Brain microvascular endothelial cell (primary cell): ENCODE data around the gene RRBP1.

Source experiments
- DNase-seq: peaks from one replicate; pipeline ENCODE4 v3.0.0-alpha.2; 2020
- H3K27ac ChIP-seq: fragments of 250-450 bp; sonication (Bioruptor Pico); 2 replicates; pipeline ENCODE4 v1.5.1; 2020; ENCODE audit warnings: mild to moderate bottlenecking, moderate library complexity
- H3K27me3 ChIP-seq: fragments of 250-450 bp; sonication (Bioruptor Pico); replicated peaks from 2 replicates; pipeline ENCODE4 v1.5.1; 2020; ENCODE audit warnings: mild to moderate bottlenecking
- H3K36me3 ChIP-seq: fragments of 250-450 bp; sonication (Bioruptor Pico); replicated peaks from 2 replicates; pipeline ENCODE4 v1.5.1; 2020; ENCODE audit warnings: mild to moderate bottlenecking
- H3K4me3 ChIP-seq: 2 replicates; pipeline ENCODE4 v1.5.1; 2011; ENCODE audit warnings: low read depth, mild to moderate bottlenecking, control low read depth, low read length, moderate library complexity
- in situ Hi-C: cut with HindIII; loops from 2 replicates; pipeline ENCODE4 v1.10.0; 2017; ENCODE audit warnings: low sequenced_read_pairs, low pct_ligation_motif_present
- TF ChIP-seq, protein P1 (sequence below): IDR thresholded peaks from 2 replicates; pipeline ENCODE4 v1.5.1; 2011; ENCODE audit warnings: low read depth, mild to moderate bottlenecking, moderate library complexity, low read length, control low read depth, inconsistent platforms; ENCODE audit errors: missing control alignments

The RRBP1 gene

GRCh38 chr20:17584689-17585088 is 97.4 kb downstream of the RRBP1 start:
- H3K4me3 ChIP-seq, result no peak overlapping the region
- in situ Hi-C loops, result no loop called here
- DNase-seq, result no peak
- no peaks in the 10 kb centered on the region for H3K27me3 ChIP-seq
- H3K27ac ChIP-seq, result no peak overlapping the region
- TF ChIP-seq, protein P1, sequence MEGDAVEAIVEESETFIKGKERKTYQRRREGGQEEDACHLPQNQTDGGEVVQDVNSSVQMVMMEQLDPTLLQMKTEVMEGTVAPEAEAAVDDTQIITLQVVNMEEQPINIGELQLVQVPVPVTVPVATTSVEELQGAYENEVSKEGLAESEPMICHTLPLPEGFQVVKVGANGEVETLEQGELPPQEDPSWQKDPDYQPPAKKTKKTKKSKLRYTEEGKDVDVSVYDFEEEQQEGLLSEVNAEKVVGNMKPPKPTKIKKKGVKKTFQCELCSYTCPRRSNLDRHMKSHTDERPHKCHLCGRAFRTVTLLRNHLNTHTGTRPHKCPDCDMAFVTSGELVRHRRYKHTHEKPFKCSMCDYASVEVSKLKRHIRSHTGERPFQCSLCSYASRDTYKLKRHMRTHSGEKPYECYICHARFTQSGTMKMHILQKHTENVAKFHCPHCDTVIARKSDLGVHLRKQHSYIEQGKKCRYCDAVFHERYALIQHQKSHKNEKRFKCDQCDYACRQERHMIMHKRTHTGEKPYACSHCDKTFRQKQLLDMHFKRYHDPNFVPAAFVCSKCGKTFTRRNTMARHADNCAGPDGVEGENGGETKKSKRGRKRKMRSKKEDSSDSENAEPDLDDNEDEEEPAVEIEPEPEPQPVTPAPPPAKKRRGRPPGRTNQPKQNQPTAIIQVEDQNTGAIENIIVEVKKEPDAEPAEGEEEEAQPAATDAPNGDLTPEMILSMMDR, result no peak
- peaks cover 4% of the 10 kb centered on the region for H3K36me3 ChIP-seq

- Histone ChIP-seq H3K36me3 (peaks cover 2% of the 10 kb centered on the region), H3K4me3 (no peak overlapping the region), H3K27ac (no peak overlapping the region), H3K27me3 (no peaks in the 10 kb centered on the region)
- in situ Hi-C loops, result no loop called here
- TF ChIP-seq, protein P1, result no peak
- no peak for DNase-seq
Observed at GRCh38 chr20:17583126-17583525, 98.9 kb downstream of the RRBP1 start.

DNA sequence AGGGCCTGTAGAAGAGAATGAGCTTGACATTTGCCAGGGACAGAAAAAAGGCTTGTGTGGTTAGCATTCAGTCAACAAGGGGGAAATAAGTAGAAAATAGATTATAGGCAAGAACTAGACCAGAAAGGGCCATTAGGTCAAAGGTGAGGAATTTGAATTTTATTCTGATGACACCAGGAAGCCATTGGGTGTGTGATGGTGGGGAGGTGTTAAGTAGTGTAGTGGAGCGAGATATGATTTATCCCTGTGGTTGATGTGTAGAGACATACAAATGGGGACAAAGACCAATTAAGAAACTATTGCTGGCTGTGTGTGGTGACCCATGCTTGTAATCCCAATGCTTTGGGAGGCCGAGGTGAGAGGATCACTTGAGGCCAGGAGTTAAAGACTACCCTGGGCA is 101.1 kb downstream of the RRBP1 start:
- no peak for DNase-seq
- Histone ChIP-seq H3K36me3 (peaks cover 7% of the 10 kb centered on the region), H3K27me3 (no peaks in the 10 kb centered on the region), H3K27ac (no peak overlapping the region), H3K4me3 (no peak overlapping the region)
- in situ Hi-C loops, result no loop called here
- TF ChIP-seq, protein P1, result no peak

GRCh38 chr20:17579369-17580039 is 102.5 kb downstream of the RRBP1 start:
- TF ChIP-seq, protein P1, result no peak

DNA sequence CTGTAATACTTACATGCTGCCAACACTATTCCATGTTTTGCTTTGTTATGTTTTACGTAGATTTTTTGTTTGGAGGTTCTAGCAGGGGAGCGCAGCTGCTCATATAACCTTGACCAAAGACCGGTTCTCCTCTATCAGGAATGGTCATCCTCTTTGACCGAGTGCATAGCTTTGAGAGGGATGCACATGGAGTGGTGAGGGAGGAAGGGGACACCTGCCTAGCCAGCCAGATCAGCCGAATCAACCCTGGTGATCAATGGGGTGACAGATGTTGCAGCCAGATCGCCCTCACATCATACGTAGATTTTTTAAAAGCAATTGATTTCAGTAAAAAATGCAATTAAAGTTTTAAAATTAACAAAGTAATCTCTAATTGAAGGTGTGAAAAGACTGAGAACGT is 105.8 kb downstream of the RRBP1 start:
- Histone ChIP-seq H3K36me3 (peaks cover 15% of the 10 kb centered on the region), H3K27me3 (no peaks in the 10 kb centered on the region), H3K27ac (no peak overlapping the region), H3K4me3 (no peak overlapping the region)
- in situ Hi-C loops, result no loop called here
- DNase-seq, result no peak
- TF ChIP-seq, protein P1, result no peak

More at GRCh38 chr20:17579369-17580039, 102.5 kb downstream of the RRBP1 start:
- in situ Hi-C loops, result no loop called here
- H3K27me3 ChIP-seq, result no peaks in the 10 kb centered on the region
- no peak overlapping the region for H3K27ac ChIP-seq
- no peak overlapping the region for H3K4me3 ChIP-seq
- peaks cover 9% of the 10 kb centered on the region for H3K36me3 ChIP-seq
- DNase-seq, result no peak

- no peaks in the 10 kb centered on the region for H3K27me3 ChIP-seq
- no peak overlapping the region for H3K27ac ChIP-seq
- in situ Hi-C loops, result no loop called here
- TF ChIP-seq, protein P1, result no peak
- H3K36me3 ChIP-seq, result peaks cover 17% of the 10 kb centered on the region
- DNase-seq, result no peak
- no peak overlapping the region for H3K4me3 ChIP-seq
Observed at GRCh38 chr20:17573463-17573862, 108.6 kb downstream of the RRBP1 start.
